H1 (cell line): ENCODE measurements around the gene RNF144A. TPM values are rescaled to one million over a fixed set of nuclear protein-coding genes. Genes with fewer than 3 reads are reported as not detected.

Experiments used
- CTCF ChIA-PET: fragments of 300-600 bp; sonication (Branson Sonifier 250); formaldehyde crosslinking; loops from one replicate; lab custom pipeline; 2021; ENCODE audit not compliant: partially characterized antibody; lab: Charles Lee
- POLR2A ChIA-PET: fragments of 300-600 bp; sonication (Branson Sonifier 250); formaldehyde crosslinking; loops from one replicate; lab custom pipeline; 2021; ENCODE audit warnings: inconsistent platforms; ENCODE audit not compliant: partially characterized antibody; lab: Charles Lee
- DNase-seq, 2 experiments: peaks; one replicate each; pipeline versions ENCODE4 v3.0.0 to v3.0.0-alpha.2; 2010 to 2022; ENCODE audit warnings: low spot score in 2 of 2, low read depth in 1 of 2, mixed read lengths in 1 of 2
- FAIRE-seq: peaks from 2 replicates; lab custom pipeline; 2011; peaks lifted over from hg19 to GRCh38; lab: Jason Lieb, UNC
- H2AFZ ChIP-seq: 2 replicates; pipeline ENCODE4 v1.8.1; 2012; ENCODE audit warnings: low read length, inconsistent platforms
- H2AK5ac ChIP-seq: 2 replicates; pipeline ENCODE4 v1.6.1; 2013; ENCODE audit warnings: low read depth, low read length
- H2BK120ac ChIP-seq: replicated peaks from 2 replicates; pipeline ENCODE3; 2013; ENCODE audit warnings: low read depth, low read length, inconsistent platforms
- H2BK12ac ChIP-seq: 2 replicates; pipeline ENCODE4 v1.6.1; 2013; ENCODE audit warnings: low read depth, low read length
- H2BK15ac ChIP-seq: 2 replicates; pipeline ENCODE4 v1.6.1; 2013; ENCODE audit warnings: low read length
- H2BK20ac ChIP-seq: 2 replicates; pipeline ENCODE4 v1.6.1; 2013; ENCODE audit warnings: low read length
- H2BK5ac ChIP-seq: 2 replicates; pipeline ENCODE4 v1.6.1; 2013; ENCODE audit warnings: low read depth, low read length
- H3K14ac ChIP-seq: 2 replicates; pipeline ENCODE4 v1.6.1; 2013; ENCODE audit warnings: inconsistent platforms; ENCODE audit not compliant: insufficient read length
- H3K18ac ChIP-seq: 2 replicates; pipeline ENCODE4 v1.6.1; 2013; ENCODE audit warnings: low read length; ENCODE audit errors: extremely low read depth
- H3K23ac ChIP-seq: 2 replicates; pipeline ENCODE4 v1.6.1; 2013; ENCODE audit warnings: inconsistent platforms; ENCODE audit not compliant: insufficient read length
- H3K23me2 ChIP-seq: 2 replicates; pipeline ENCODE4 v1.6.1; 2013; ENCODE audit warnings: low read depth, low read length
- H3K27ac ChIP-seq: 2 replicates; pipeline ENCODE4 v1.6.1; 2011; ENCODE audit warnings: low read depth, low read length, inconsistent platforms
- H3K27me3 ChIP-seq, 4 experiments: replicated peaks in 1 of 4; 1 replicate in 1 of 4; 2 replicates in 3 of 4; pipeline versions ENCODE4 v1.6.1 to v1.8.1; 2011 to 2013; ENCODE audit warnings: low read length in 3 of 4, mild to moderate bottlenecking in 3 of 4, inconsistent platforms in 2 of 4, mixed read lengths in 2 of 4, moderate library complexity in 1 of 4; ENCODE audit not compliant: control insufficient read depth in 3 of 4, insufficient read depth in 3 of 4; ENCODE audit errors: extremely low read depth in 1 of 4
- H3K36me3 ChIP-seq, 4 experiments: 2 replicates each; pipeline versions ENCODE4 v1.6.1 to v1.8.1; 2011 to 2013; ENCODE audit warnings: mild to moderate bottlenecking in 4 of 4, low read length in 3 of 4, moderate library complexity in 2 of 4, control low read depth in 1 of 4, inconsistent platforms in 1 of 4; ENCODE audit not compliant: insufficient read depth in 4 of 4, control insufficient read depth in 2 of 4
- H3K4ac ChIP-seq: replicated peaks from 2 replicates; pipeline ENCODE3; 2013; ENCODE audit warnings: low read length, low read depth, mixed read lengths, inconsistent platforms; ENCODE audit not compliant: insufficient read length
- H3K4me1 ChIP-seq, 4 experiments: replicated peaks in 1 of 4; 1 replicate in 1 of 4; 2 replicates in 3 of 4; pipeline versions ENCODE4 v1.6.1 to v1.8.1; 2011 to 2013; ENCODE audit warnings: low read length in 3 of 4, inconsistent platforms in 2 of 4, mixed read lengths in 1 of 4; ENCODE audit not compliant: insufficient read depth in 4 of 4, control insufficient read depth in 3 of 4
- H3K4me2 ChIP-seq, 2 experiments: 2 replicates each; pipeline versions ENCODE4 v1.6.1 to v1.8.1; 2011 to 2013; ENCODE audit warnings: low read depth in 2 of 2, low read length in 2 of 2, control low read depth in 1 of 2, inconsistent platforms in 1 of 2, mild to moderate bottlenecking in 1 of 2; ENCODE audit not compliant: insufficient read depth in 1 of 2
- H3K4me3 ChIP-seq, 4 experiments: fragments of 200-600, 300-600 bp in 1 of 4; sonication (generic), shearing (Covaris generic), sonication (Bioruptor Twin) in 1 of 4; 2 replicates each; pipeline versions ENCODE4 v1.5.1 to v1.8.1; 2011 to 2016; ENCODE audit warnings: low read length in 4 of 4, low read depth in 3 of 4, control low read depth in 2 of 4, inconsistent platforms in 2 of 4, mild to moderate bottlenecking in 2 of 4, mixed read lengths in 1 of 4, moderate library complexity in 1 of 4; ENCODE audit not compliant: insufficient read depth in 2 of 4; ENCODE audit errors: extremely low read depth in 1 of 4
- H3K56ac ChIP-seq: replicated peaks from 2 replicates; pipeline ENCODE3; 2013; ENCODE audit warnings: low read depth, mild to moderate bottlenecking, mixed read lengths, low read length, inconsistent platforms; ENCODE audit not compliant: insufficient read length
- H3K79me1 ChIP-seq: 2 replicates; pipeline ENCODE4 v1.6.1; 2013; ENCODE audit warnings: low read depth, low read length, control low read depth
- H3K79me2 ChIP-seq, 2 experiments: 2 replicates each; pipeline versions ENCODE4 v1.6.1 to v1.8.1; 2012 to 2013; ENCODE audit warnings: low read length in 2 of 2, mild to moderate bottlenecking in 2 of 2, inconsistent platforms in 1 of 2; ENCODE audit not compliant: insufficient read depth in 2 of 2, control insufficient read depth in 1 of 2
- H3K9ac ChIP-seq, 4 experiments: replicated peaks in 1 of 4; 1 replicate in 1 of 4; 2 replicates in 3 of 4; pipeline versions ENCODE4 v1.6.1 to v1.8.1; 2011 to 2013; ENCODE audit warnings: low read depth in 3 of 4, low read length in 3 of 4, control low read depth in 2 of 4, mild to moderate bottlenecking in 2 of 4, moderate library complexity in 2 of 4, inconsistent platforms in 1 of 4; ENCODE audit errors: extremely low read depth in 1 of 4
- H3K9me3 ChIP-seq, 2 experiments: 2 replicates each; pipeline versions ENCODE4 v1.6.1 to v1.8.1; 2012 to 2013; ENCODE audit warnings: mild to moderate bottlenecking in 2 of 2, moderate library complexity in 2 of 2, control low read depth in 1 of 2, inconsistent platforms in 1 of 2, low read depth in 1 of 2, low read length in 1 of 2, mixed read lengths in 1 of 2; ENCODE audit not compliant: insufficient read depth in 2 of 2
- H4K20me1 ChIP-seq, 2 experiments: replicated peaks in 1 of 2; 2 replicates each; pipeline versions ENCODE3 to v1.8.1; 2011 to 2013; ENCODE audit warnings: inconsistent platforms in 2 of 2, low read length in 2 of 2, mild to moderate bottlenecking in 1 of 2; ENCODE audit not compliant: insufficient read depth in 2 of 2, control insufficient read depth in 1 of 2
- H4K5ac ChIP-seq: 2 replicates; pipeline ENCODE4 v1.6.1; 2013; ENCODE audit warnings: low read length, low read depth, mixed read lengths, inconsistent platforms; ENCODE audit not compliant: insufficient read length
- H4K8ac ChIP-seq: 2 replicates; pipeline ENCODE4 v1.8.0; 2013; ENCODE audit warnings: mild to moderate bottlenecking, moderate library complexity, low read length, inconsistent platforms; ENCODE audit not compliant: insufficient read depth; ENCODE audit errors: extremely low read depth
- H4K91ac ChIP-seq: replicated peaks from 2 replicates; pipeline ENCODE3; 2013; ENCODE audit warnings: low read length, mixed read lengths, inconsistent platforms; ENCODE audit not compliant: insufficient read length
- ASH2L ChIP-seq: fragments of 200-600, 300-600 bp; sonication (generic); IDR thresholded peaks from one replicate; pipeline ENCODE4 v1.7.1; 2017; ENCODE audit warnings: low read length
- CBX5 ChIP-seq: fragments of 300-800, 300-1000 bp; sonication (generic); IDR thresholded peaks from 2 replicates; pipeline ENCODE4 v1.7.1; 2016; ENCODE audit warnings: antibody characterized with exemption, low read length, low read depth
- CHD1 ChIP-seq: IDR thresholded peaks from 2 replicates; pipeline ENCODE4 v1.6.1; 2012; ENCODE audit warnings: low read depth, low read length, improper control_type of control experiment
- CTBP2 ChIP-seq: IDR thresholded peaks from 2 replicates; pipeline ENCODE4 v1.7.0; 2011; ENCODE audit warnings: borderline replicate concordance, mild to moderate bottlenecking, moderate library complexity, mixed read lengths, low read length; ENCODE audit not compliant: insufficient read depth, insufficient read length
- JUND ChIP-seq: IDR thresholded peaks from 2 replicates; pipeline ENCODE4 v1.6.1; 2011; ENCODE audit warnings: mild to moderate bottlenecking, improper control_type of control experiment, low read length
- POLR2A ChIP-seq, 2 experiments: IDR thresholded peaks; 1 replicate in 1 of 2; 2 replicates in 1 of 2; pipeline ENCODE4 v1.6.1; 2011; ENCODE audit warnings: low read depth in 2 of 2, low read length in 2 of 2, mild to moderate bottlenecking in 2 of 2; ENCODE audit errors: control extremely low read depth in 1 of 2
- POU5F1 ChIP-seq: IDR thresholded peaks from 2 replicates; pipeline ENCODE4 v1.6.1; 2011; ENCODE audit warnings: low read depth, mild to moderate bottlenecking, low read length, moderate library complexity
- SIX5 ChIP-seq: IDR thresholded peaks from 2 replicates; pipeline ENCODE4 v1.6.1; 2011; ENCODE audit warnings: mild to moderate bottlenecking, low read depth, low read length
- SP2 ChIP-seq: IDR thresholded peaks from 2 replicates; pipeline ENCODE4 v1.6.1; 2012; ENCODE audit warnings: mild to moderate bottlenecking, low read length, inconsistent platforms
- SP4 ChIP-seq: IDR thresholded peaks from 2 replicates; pipeline ENCODE4 v1.6.1; 2012; ENCODE audit warnings: low read length, inconsistent platforms
- TAF7 ChIP-seq: optimal IDR thresholded peaks from 2 replicates; pipeline ENCODE3; 2011; ENCODE audit warnings: low read depth, mild to moderate bottlenecking, inconsistent platforms, low read length, moderate library complexity, borderline replicate concordance
- WGBS, 2 experiments: shearing (Covaris generic) in 1 of 2; methylation state at CpG; one replicate each; pipeline versions ENCODE4 v1.1.6 to v1.1.7; 2013 to 2015; ENCODE audit warnings: low lambda C conversion rate in 2 of 2, mixed read lengths in 2 of 2, inconsistent platforms in 1 of 2, low coverage in 1 of 2, missing lambda C conversion rate in 1 of 2; ENCODE audit not compliant: insufficient replicate concordance in 2 of 2, insufficient coverage in 1 of 2, insufficient read length in 1 of 2; ENCODE audit errors: extremely low coverage in 1 of 2, missing lambda C conversion rate in 1 of 2; 5-methylcytosine and 5-hydroxymethylcytosine counted together
- polyA plus RNA-seq, 7 experiments: library from polyadenylated mRNA; depleted of rRNA in 3 of 7; stranded (reverse) in 5 of 7; unstranded in 2 of 7; fragments of >200 nt in 5 of 7; fragments of 200-250 nt in 2 of 7; gene quantifications; 1 replicate in 5 of 7; 2 replicates in 1 of 7; 4 replicates in 1 of 7; pipeline versions ENCODE4 v1.2.1 to v1.2.3, GENCODE V29; 2011 to 2013; ENCODE audit warnings: missing spikeins in 2 of 7, mixed read lengths in 2 of 7
- total RNA-seq: library from RNA; stranded (reverse); fragmentation: NEBNext Ultra II Directional; extraction: Animal tissue kit (Norgen Biotek cat#: 25700); gene quantifications from 2 replicates; pipeline ENCODE4 v1.2.1, GENCODE V29; 2021
- TF ChIP-seq, protein P1 (sequence below): IDR thresholded peaks from 2 replicates; pipeline ENCODE4 v1.6.1; 2012; ENCODE audit warnings: inconsistent platforms
- TF ChIP-seq, protein P2 (sequence below): IDR thresholded peaks from 2 replicates; pipeline ENCODE4 v1.6.1; 2012; ENCODE audit warnings: inconsistent platforms
- TF ChIP-seq, protein P3 (sequence below): IDR thresholded peaks from 2 replicates; pipeline ENCODE4 v1.6.1; 2011; ENCODE audit warnings: low read depth, mild to moderate bottlenecking, low read length; ENCODE audit not compliant: insufficient read depth

Gene RNF144A
- total and polyA plus RNA-seq, 2 of the 8 experiments (the other 6 are each of a cell fraction or from before 2014, with no cell fraction given): 14.0 to 15.0 TPM

DNA sequence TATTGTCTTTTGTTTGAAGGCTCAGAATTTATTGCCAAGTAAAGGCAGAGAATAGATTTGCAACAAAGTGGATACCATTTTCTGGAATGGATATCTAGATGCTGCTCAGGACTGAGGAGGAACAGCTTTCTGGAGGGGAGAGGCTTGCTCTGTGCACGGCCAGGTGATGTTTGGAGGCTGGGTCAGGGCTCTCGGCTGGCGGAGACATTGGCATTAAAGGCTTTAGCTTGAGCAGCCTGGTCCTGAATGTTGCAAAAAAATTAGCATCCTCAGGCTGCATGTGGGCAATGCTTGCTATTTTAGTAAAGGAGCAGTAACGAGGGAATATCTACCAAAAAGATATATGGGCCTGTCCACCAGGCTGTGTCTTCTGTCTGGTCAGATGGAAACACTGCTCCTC is 20.4 kb downstream of the RNF144A start:
- no peak overlapping the region for H3K18ac ChIP-seq
- H3K4me3 ChIP-seq: no peak overlapping the region
- WGBS, 2 experiments: 68% methylated on average over 4 of the region's 4 CpGs; no CpG with 5 or more reads in 1 of the 2 experiments
- no peak overlapping the region for H2AK5ac ChIP-seq
- no peak overlapping the region for H4K5ac ChIP-seq
- no peak overlapping the region for H2BK15ac ChIP-seq
- no peak overlapping the region for H4K8ac ChIP-seq
- H3K36me3 ChIP-seq: no peaks in the 10 kb centered on the region; a peak in 1 of 8 replicates
- peak in 1 of 2 experiments; percentile 35 for DNase-seq
- no peak overlapping the region for H2BK120ac ChIP-seq
- no peaks in the 10 kb centered on the region for H3K23me2 ChIP-seq
- no peak overlapping the region for H3K4me2 ChIP-seq
- H3K9ac ChIP-seq: no peak overlapping the region
- H4K91ac ChIP-seq: no peak overlapping the region
- H2AFZ ChIP-seq: no peak overlapping the region
- no peak for TF ChIP-seq SP2
- TF ChIP-seq, protein P1, sequence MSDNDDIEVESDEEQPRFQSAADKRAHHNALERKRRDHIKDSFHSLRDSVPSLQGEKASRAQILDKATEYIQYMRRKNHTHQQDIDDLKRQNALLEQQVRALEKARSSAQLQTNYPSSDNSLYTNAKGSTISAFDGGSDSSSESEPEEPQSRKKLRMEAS: no peak
- TF ChIP-seq, protein P2, sequence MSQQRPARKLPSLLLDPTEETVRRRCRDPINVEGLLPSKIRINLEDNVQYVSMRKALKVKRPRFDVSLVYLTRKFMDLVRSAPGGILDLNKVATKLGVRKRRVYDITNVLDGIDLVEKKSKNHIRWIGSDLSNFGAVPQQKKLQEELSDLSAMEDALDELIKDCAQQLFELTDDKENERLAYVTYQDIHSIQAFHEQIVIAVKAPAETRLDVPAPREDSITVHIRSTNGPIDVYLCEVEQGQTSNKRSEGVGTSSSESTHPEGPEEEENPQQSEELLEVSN: no peak
- no peak for TF ChIP-seq SP4
- TF ChIP-seq POU5F1: no peak
- TF ChIP-seq POLR2A (IDR thresholded peaks at IDR 0.05; ENCODE audit: control extremely low read depth in 1 of 2, low read depth in 2 of 2, low read length in 2 of 2): no peak
- no peak for TF ChIP-seq ASH2L
- no peak for TF ChIP-seq CBX5
- no peak for TF ChIP-seq SIX5
- no peak for TF ChIP-seq TAF7
- TF ChIP-seq JUND: no peak
- TF ChIP-seq, protein P3, sequence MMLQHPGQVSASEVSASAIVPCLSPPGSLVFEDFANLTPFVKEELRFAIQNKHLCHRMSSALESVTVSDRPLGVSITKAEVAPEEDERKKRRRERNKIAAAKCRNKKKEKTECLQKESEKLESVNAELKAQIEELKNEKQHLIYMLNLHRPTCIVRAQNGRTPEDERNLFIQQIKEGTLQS: no peak
- no peak for TF ChIP-seq CTBP2
- TF ChIP-seq CHD1: no peak
- TF ChIP-seq, all 59 proteins: peak for 0
- no peak overlapping the region for H2BK12ac ChIP-seq
- no peak overlapping the region for H3K14ac ChIP-seq
- peaks cover 4% of the 10 kb centered on the region; the same call in 1 of the 2 replicates for H3K79me1 ChIP-seq
- H3K9me3 ChIP-seq: no peaks in the 10 kb centered on the region
- ChIA-PET POLR2A (no interaction called here), CTCF (interaction anchor here (1.1 to 2.6 kb wide), 4 partner anchors 10 to 107 kb away, joined by 3 to 8 read pairs (median 4); no protein-coding TSS in a partner anchor)
- no peak overlapping the region for H3K27ac ChIP-seq
- no peak for FAIRE-seq
- H3K4me1 ChIP-seq: peaks cover 0 to 15% (median 4%) of the 10 kb centered on the region in 4 experiments; a peak in 5 of 7 replicates
- H4K20me1 ChIP-seq: peaks cover 0 to 7% of the 10 kb centered on the region in 2 experiments
- no peaks in the 10 kb centered on the region for H3K27me3 ChIP-seq
- no peak overlapping the region for H3K23ac ChIP-seq
- peaks cover 0 to 23% of the 10 kb centered on the region in 2 experiments; a peak in 2 of 4 replicates for H3K79me2 ChIP-seq
- no peak overlapping the region for H2BK5ac ChIP-seq
- no peak overlapping the region for H3K56ac ChIP-seq
- no peak overlapping the region for H2BK20ac ChIP-seq
- no peak overlapping the region for H3K4ac ChIP-seq
